Lower leg skin (tissue), 3 donors: Measurements from ENCODE around the gene OOSP3.
"Not testable (repeated sequence)": the region's sequence is repeated elsewhere in the genome, so short reads cannot be mapped to it uniquely, and the experiment has no call there.

Experiments
- CTCF ChIP-seq, 3 donors: fragments of 450-650 bp; IDR thresholded peaks; one replicate each; pipeline ENCODE4 v1.5.1; 2016; ENCODE audit warnings: antibody characterized with exemption in 3 of 3, mild to moderate bottlenecking in 3 of 3, moderate library complexity in 2 of 3
- POLR2A ChIP-seq, 2 donors: fragments of 450-650 bp; IDR thresholded peaks; one replicate each; pipeline ENCODE4 v1.6.1; 2016 to 2017; ENCODE audit warnings: antibody characterized with exemption in 2 of 2, mild to moderate bottlenecking in 1 of 2, moderate library complexity in 1 of 2

GRCh38 chr11:59903569-59903968 is 25.0 kb downstream of the OOSP3 start:
- not testable (repeated sequence) for TF ChIP-seq POLR2A, CTCF (IDR thresholded peaks at IDR 0.05)
